GM23248 (cell line): Measurements from ENCODE around the gene KIF6. TPM values are rescaled to one million over a fixed set of nuclear protein-coding genes. Genes with fewer than 3 reads are reported as not detected.

Experiments used
- DNase-seq: peaks from one replicate; pipeline ENCODE4 v3.0.0-alpha.2; 2015
- H2AFZ ChIP-seq: fragments of 200-600 bp; sonication (generic); 2 replicates; pipeline ENCODE4 v1.6.1; 2016; ENCODE audit warnings: antibody characterized with exemption
- H3F3A ChIP-seq: fragments of 200-600 bp; sonication (generic); 2 replicates; pipeline ENCODE4 v1.6.1; 2016; ENCODE audit warnings: mild to moderate bottlenecking, antibody characterized with exemption, mixed run types; ENCODE audit not compliant: insufficient read depth
- H3K27ac ChIP-seq: fragments of 200-600 bp; sonication (generic); 2 replicates; pipeline ENCODE4 v1.5.1; 2016; ENCODE audit warnings: mild to moderate bottlenecking
- H3K27me3 ChIP-seq: fragments of 200-600 bp; sonication (generic); replicated peaks from 2 replicates; pipeline ENCODE4 v1.6.1; 2016; ENCODE audit warnings: mild to moderate bottlenecking; ENCODE audit not compliant: insufficient read depth
- H3K36me3 ChIP-seq: fragments of 200-600 bp; sonication (generic); 2 replicates; pipeline ENCODE4 v1.6.1; 2016; ENCODE audit warnings: low read depth, mild to moderate bottlenecking
- H3K4me1 ChIP-seq: fragments of 200-600 bp; sonication (generic); 2 replicates; pipeline ENCODE4 v1.6.1; 2016; ENCODE audit warnings: mild to moderate bottlenecking; ENCODE audit not compliant: insufficient read depth
- H3K4me2 ChIP-seq: fragments of 200-600 bp; sonication (generic); one replicate; pipeline ENCODE4 v1.6.1; 2016; ENCODE audit warnings: mild to moderate bottlenecking; ENCODE audit not compliant: unreplicated experiment
- H3K4me3 ChIP-seq: fragments of 200-600 bp; sonication (generic); 2 replicates; pipeline ENCODE4 v1.5.1; 2016; ENCODE audit warnings: mild to moderate bottlenecking
- H3K79me2 ChIP-seq: fragments of 200-600 bp; sonication (generic); 2 replicates; pipeline ENCODE4 v1.6.1; 2016; ENCODE audit warnings: mild to moderate bottlenecking; ENCODE audit not compliant: insufficient read depth
- H3K9ac ChIP-seq: fragments of 200-600 bp; sonication (generic); 2 replicates; pipeline ENCODE4 v1.6.1; 2016; ENCODE audit warnings: mild to moderate bottlenecking
- H3K9me2 ChIP-seq: fragments of 200-600 bp; sonication (generic); 2 replicates; pipeline ENCODE4 v1.6.1; 2016; ENCODE audit warnings: mixed run types, mild to moderate bottlenecking, moderate library complexity; ENCODE audit not compliant: insufficient read depth
- H3K9me3 ChIP-seq: fragments of 200-600 bp; sonication (generic); one replicate; pipeline ENCODE4 v1.6.1; 2017; ENCODE audit warnings: low read depth
- H4K20me1 ChIP-seq: fragments of 200-600 bp; sonication (generic); 2 replicates; pipeline ENCODE4 v1.6.0; 2016; ENCODE audit not compliant: insufficient read depth
- EZH2 ChIP-seq: fragments of 200-600 bp; sonication (generic); IDR thresholded peaks from 2 replicates; pipeline ENCODE4 v1.6.1; 2018; ENCODE audit warnings: antibody characterized with exemption, mild to moderate bottlenecking; ENCODE audit not compliant: insufficient read depth, poor library complexity, severe bottlenecking
- EZH2phosphoT487 ChIP-seq: fragments of 200-600 bp; sonication (generic); IDR thresholded peaks from 2 replicates; pipeline ENCODE4 v1.6.1; 2018; ENCODE audit warnings: antibody characterized with exemption, moderate library complexity, mild to moderate bottlenecking, low read depth; ENCODE audit not compliant: insufficient read depth
- WGBS, 2 experiments: methylation state at CpG; one replicate each; pipeline ENCODE4 v1.1.6; 2015 to 2017; ENCODE audit warnings: low lambda C conversion rate in 2 of 2, low coverage in 1 of 2; ENCODE audit errors: missing lambda C conversion rate in 2 of 2; 5-methylcytosine and 5-hydroxymethylcytosine counted together
- in situ Hi-C: fragments of 300-500 bp; cut with MboI; formaldehyde crosslinking; loops from 2 replicates; pipeline ENCODE4 v1.15.0; 2020
- polyA plus RNA-seq: library from polyadenylated mRNA; unstranded; fragments of >200 nt; fragmentation: Nextera tagmentation; extraction: Ambion mirVana; gene quantifications from 2 replicates; pipeline ENCODE4 v1.2.1, GENCODE V29; 2016
- total RNA-seq: library from RNA; depleted of rRNA; stranded (reverse); fragments of >200 nt; shearing (Covaris generic); gene quantifications from 2 replicates; pipeline ENCODE4 v1.2.3, GENCODE V29; 2014

Gene KIF6
- total and polyA plus RNA-seq, 2 experiments from 2014 or later: 0.22 to 0.91 TPM

DNA sequence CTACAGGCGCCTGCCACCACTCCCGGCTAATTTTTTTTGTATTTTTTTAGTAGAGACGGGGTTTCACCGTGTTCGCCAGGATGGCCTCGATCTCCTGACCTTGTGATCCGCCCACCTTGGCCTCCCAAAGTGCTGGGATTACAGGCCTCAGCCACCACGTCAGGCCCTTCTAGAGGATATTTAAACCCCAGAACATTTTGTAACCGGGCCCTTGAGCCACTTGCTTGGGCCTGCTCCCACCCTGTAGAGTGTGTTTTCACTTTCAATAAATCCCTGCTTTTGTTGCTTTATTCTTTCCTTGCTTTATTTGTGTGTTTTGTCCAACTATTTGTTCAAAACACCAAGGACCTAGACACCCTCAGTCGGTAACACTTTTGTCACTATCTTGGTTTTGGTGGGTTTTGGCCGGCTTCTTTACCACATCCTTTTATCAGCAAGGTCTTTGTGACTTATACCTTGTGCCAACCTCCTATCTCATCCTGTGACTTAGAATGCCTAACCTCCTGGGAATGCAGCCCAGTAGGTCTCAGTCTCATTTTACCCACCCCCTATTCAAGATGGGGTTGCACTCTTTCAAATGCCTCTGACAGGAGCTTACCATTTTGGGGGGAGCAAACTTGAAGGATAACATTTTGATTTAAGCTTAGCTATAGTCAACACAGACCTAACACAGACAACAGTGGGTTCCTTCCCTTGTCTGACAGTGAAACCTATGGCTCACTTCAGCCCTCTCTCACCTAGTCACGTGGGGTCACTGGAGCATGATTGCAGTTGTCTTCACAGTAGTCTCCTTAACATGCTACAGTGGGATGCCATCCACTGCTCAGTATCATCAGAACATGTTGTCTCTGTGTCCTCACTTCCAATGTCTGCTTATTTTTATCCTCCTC is 27.9 kb upstream of the KIF6 start:
- H3K27ac ChIP-seq: no peak overlapping the region
- no peaks in the 10 kb centered on the region for H3F3A ChIP-seq
- no peaks in the 10 kb centered on the region for H4K20me1 ChIP-seq
- no peak for DNase-seq
- no peaks in the 10 kb centered on the region for H3K9me3 ChIP-seq
- H3K9me2 ChIP-seq: no peaks in the 10 kb centered on the region
- no peak overlapping the region for H2AFZ ChIP-seq
- WGBS, 2 experiments: 77 to 80% methylated on average over 9 to 12 of the region's 12 CpGs
- no peaks in the 10 kb centered on the region for H3K79me2 ChIP-seq
- H3K9ac ChIP-seq: no peak overlapping the region
- H3K4me2 ChIP-seq: no peak overlapping the region
- no peak overlapping the region for H3K4me3 ChIP-seq
- no peaks in the 10 kb centered on the region for H3K27me3 ChIP-seq
- no peaks in the 10 kb centered on the region for H3K36me3 ChIP-seq
- in situ Hi-C loops: no loop called here
- no peaks in the 10 kb centered on the region for H3K4me1 ChIP-seq
- TF ChIP-seq EZH2phosphoT487 (no peak), EZH2 (no peak)

DNA sequence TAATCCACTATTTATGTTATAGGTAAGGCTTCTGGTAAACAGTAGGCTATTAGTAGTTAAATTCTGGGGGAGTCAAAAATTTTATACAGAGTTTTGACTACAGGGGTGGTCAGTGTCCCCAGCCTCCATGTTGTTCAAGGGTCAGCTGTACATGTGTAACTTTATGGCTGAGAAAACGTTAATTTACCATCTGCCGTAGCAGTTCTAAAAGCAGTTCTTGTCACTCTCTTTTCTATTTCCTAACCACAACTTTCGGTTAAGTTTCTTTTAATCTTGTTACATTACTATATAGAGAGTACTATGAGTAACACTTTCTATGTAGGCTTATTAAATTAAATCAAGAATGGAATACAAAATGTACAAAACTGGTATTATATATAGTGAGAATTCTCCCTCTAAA is 21.6 kb upstream of the KIF6 start:
- no peaks in the 10 kb centered on the region for H3K4me1 ChIP-seq
- no peaks in the 10 kb centered on the region for H3K79me2 ChIP-seq
- H3K9me2 ChIP-seq: no peaks in the 10 kb centered on the region
- H4K20me1 ChIP-seq: no peaks in the 10 kb centered on the region
- no peak overlapping the region for H3K4me3 ChIP-seq
- no peak for DNase-seq
- no peak overlapping the region for H3K27ac ChIP-seq
- H3K27me3 ChIP-seq: no peaks in the 10 kb centered on the region
- TF ChIP-seq EZH2phosphoT487: no peak
- TF ChIP-seq EZH2: no peak
- in situ Hi-C loops: no loop called here
- H3K9me3 ChIP-seq: no peaks in the 10 kb centered on the region
- H3F3A ChIP-seq: no peaks in the 10 kb centered on the region
- H2AFZ ChIP-seq: no peak overlapping the region
- no peaks in the 10 kb centered on the region for H3K36me3 ChIP-seq
- H3K4me2 ChIP-seq: no peak overlapping the region
- WGBS, 2 experiments: 61 to 75% methylated on average over 3 of the region's 3 CpGs
- no peak overlapping the region for H3K9ac ChIP-seq

DNA sequence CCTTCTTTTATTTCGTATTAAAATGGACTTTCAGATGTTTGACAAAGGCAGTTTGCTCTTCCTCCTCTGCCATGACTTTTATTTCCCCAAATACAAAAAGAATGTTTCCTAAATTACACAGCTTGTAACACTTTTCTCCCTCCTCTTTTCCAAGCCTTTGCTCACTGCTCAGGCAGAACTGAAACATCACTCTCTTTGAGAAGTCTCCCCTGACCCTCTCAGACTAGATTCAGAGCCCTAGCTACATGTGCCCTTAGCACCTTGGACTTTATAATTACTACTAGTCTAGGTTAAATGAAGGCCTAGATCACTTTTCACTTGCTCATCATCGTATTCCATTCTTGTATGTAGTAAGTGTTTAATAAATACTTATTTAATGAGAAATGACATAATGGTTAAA is 8.5 kb upstream of the KIF6 start:
- Histone ChIP-seq H3K27ac (no peak overlapping the region), H3K36me3 (no peaks in the 10 kb centered on the region), H3K9me2 (no peaks in the 10 kb centered on the region), H4K20me1 (no peaks in the 10 kb centered on the region), H3F3A (no peaks in the 10 kb centered on the region), H3K4me2 (no peak overlapping the region), H3K79me2 (no peaks in the 10 kb centered on the region), H3K4me1 (no peaks in the 10 kb centered on the region), H3K27me3 (no peaks in the 10 kb centered on the region), H3K9ac (no peak overlapping the region), H2AFZ (no peak overlapping the region), H3K9me3 (no peaks in the 10 kb centered on the region), H3K4me3 (no peak overlapping the region)
- no peak for TF ChIP-seq EZH2phosphoT487
- no peak for TF ChIP-seq EZH2
- no peak for DNase-seq
- in situ Hi-C loops: no loop called here
- WGBS, 2 experiments: 30 to 37% methylated on average over 2 of the region's 2 CpGs

DNA sequence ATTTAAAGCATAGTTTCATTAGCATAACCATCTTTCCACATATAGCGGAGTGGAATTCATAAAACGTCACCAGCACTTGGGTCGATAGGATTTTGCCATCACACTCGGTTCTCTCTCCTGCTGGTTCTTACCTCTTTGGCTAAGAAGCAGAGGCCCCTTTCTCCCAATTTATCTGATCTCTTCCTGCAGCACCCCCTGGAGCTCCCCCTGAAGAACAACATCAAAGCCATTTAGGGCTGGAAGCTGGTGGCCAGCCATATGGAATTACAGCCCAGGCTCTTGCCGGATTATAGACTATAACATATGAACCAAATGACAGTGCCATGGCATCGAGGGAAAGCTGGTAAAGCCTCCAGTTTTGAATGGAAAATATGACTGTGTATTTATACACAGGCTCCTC is 6.4 kb upstream of the KIF6 start:
- H3K27me3 ChIP-seq: no peaks in the 10 kb centered on the region
- TF ChIP-seq EZH2 (no peak), EZH2phosphoT487 (no peak)
- H3K9me3 ChIP-seq: no peaks in the 10 kb centered on the region
- no peak for DNase-seq
- no peaks in the 10 kb centered on the region for H3K79me2 ChIP-seq
- no peaks in the 10 kb centered on the region for H3K9me2 ChIP-seq
- no peak overlapping the region for H3K9ac ChIP-seq
- in situ Hi-C loops: no loop called here
- no peak overlapping the region for H3K4me2 ChIP-seq
- H4K20me1 ChIP-seq: no peaks in the 10 kb centered on the region
- no peak overlapping the region for H2AFZ ChIP-seq
- H3F3A ChIP-seq: no peaks in the 10 kb centered on the region
- H3K36me3 ChIP-seq: no peaks in the 10 kb centered on the region
- H3K27ac ChIP-seq: no peak overlapping the region
- 79 to 80% methylated on average over 6 of the region's 6 CpGs for WGBS, 2 experiments
- no peak overlapping the region for H3K4me3 ChIP-seq
- H3K4me1 ChIP-seq: no peaks in the 10 kb centered on the region

DNA sequence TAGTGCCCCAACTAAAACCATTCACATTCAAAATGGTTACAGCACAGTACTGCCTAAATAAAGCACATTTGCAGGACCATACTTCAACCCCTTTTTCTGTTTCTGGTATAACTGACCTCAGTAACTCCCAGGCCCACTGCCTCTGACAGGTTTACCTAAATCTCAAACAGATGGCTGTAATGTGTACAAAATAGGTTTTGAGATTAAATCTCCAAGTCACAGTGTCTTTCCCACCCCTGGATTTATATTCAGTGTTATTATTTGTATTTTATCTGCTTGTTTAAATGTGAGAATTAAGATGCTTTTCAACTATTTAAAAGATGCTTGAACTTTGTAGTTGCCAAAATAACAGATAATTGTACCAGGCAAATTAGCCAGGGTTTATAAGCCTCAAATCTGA is 4.7 kb upstream of the KIF6 start:
- TF ChIP-seq EZH2: no peak
- no peak for TF ChIP-seq EZH2phosphoT487
- Histone ChIP-seq H2AFZ (no peak overlapping the region), H3K27me3 (no peaks in the 10 kb centered on the region), H3K79me2 (no peaks in the 10 kb centered on the region), H3K4me3 (no peak overlapping the region), H3F3A (no peaks in the 10 kb centered on the region), H3K9me3 (no peaks in the 10 kb centered on the region), H3K9me2 (no peaks in the 10 kb centered on the region), H4K20me1 (no peaks in the 10 kb centered on the region), H3K4me2 (no peak overlapping the region), H3K27ac (no peak overlapping the region), H3K4me1 (0 out of 2 replicates have a peak, but pooled peaks cover 4% of the 10 kb centered on the region), H3K36me3 (no peaks in the 10 kb centered on the region), H3K9ac (no peak overlapping the region)
- no peak for DNase-seq
- in situ Hi-C loops: no loop called here
